ENCODE data around the gene PTPN11. TPM values are rescaled to one million over a fixed set of nuclear protein-coding genes. Genes with fewer than 3 reads are reported as not detected.

Gene PTPN11
- polyA plus RNA-seq, 3 donors = 11.1 to 41.9 (median 28.8) TPM

DNA sequence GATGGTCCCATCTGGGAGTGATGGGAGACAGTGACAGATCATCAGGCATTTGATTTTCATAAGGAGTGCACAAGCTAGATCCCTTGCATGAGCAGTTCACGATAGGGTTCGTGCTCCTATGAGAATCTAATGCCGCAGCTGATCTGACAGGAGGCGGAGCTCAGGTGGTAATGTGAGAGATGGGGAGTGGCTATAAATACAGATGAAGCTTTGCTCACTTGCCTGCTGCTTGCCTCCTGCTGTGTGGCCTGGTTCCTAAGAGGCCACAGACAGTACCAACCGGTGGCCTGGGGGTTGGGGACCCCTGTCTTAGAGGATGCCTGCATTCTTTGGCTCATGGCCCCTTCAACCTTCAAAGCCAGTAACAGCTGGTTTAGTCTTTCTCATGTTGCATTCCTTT, 130.3 kb downstream of the PTPN11 start:
- Histone ChIP-seq H3K9me3 (replicated peaks in 1 of 2; ENCODE audit: control insufficient read depth in 1 of 2, insufficient read depth in 1 of 2, low read length in 2 of 2) (no peaks in the 10 kb centered on the region), H4K20me1 (ENCODE audit: insufficient read depth, low read length) (no peaks in the 10 kb centered on the region), H3K27me3 (ENCODE audit: control insufficient read depth in 2 of 2, insufficient read depth in 2 of 2, low read length in 2 of 2) (peaks cover 0 to 6% of the 10 kb centered on the region in 2 donors), H3K27ac (ENCODE audit: low read depth in 1 of 2, low read length in 2 of 2) (no peak overlapping the region), H2AFZ (ENCODE audit: insufficient read depth, low read depth, low read length, poor library complexity, severe bottlenecking) (no peak overlapping the region), H3K36me3 (replicated peaks in 1 of 2; ENCODE audit: control insufficient read depth in 1 of 2, insufficient read depth in 2 of 2, low read length in 2 of 2) (no peaks in the 10 kb centered on the region), H3K4me3 (replicated peaks in 1 of 3; ENCODE audit: low read depth in 2 of 3, low read length in 3 of 3) (no peak overlapping the region), H3K4me1 (ENCODE audit: control insufficient read depth in 1 of 2, insufficient read depth in 2 of 2, low read length in 2 of 2) (no peaks in the 10 kb centered on the region), H3K9ac (ENCODE audit: insufficient read depth, low read length, poor library complexity, severe bottlenecking) (no peak overlapping the region), H3K79me2 (ENCODE audit: insufficient read depth, low read length) (no peaks in the 10 kb centered on the region), H3K4me2 (replicated peaks; ENCODE audit: extremely low read depth, low read length, poor library complexity, severe bottlenecking) (no peak overlapping the region)
- H3K27me3 Mint-ChIP-seq (ENCODE audit: low read depth in 3 of 3) = peaks cover 13 to 29% (median 21%) of the 10 kb centered on the region in 3 donors
- WGBS (ENCODE audit: insufficient coverage) = 100% methylated on average over 4 of the region's 5 CpGs
- H3K4me3 Mint-ChIP-seq = no peak overlapping the region
- no peak for DNase-seq
- H3K27ac Mint-ChIP-seq = no peak overlapping the region
- H3K9me3 Mint-ChIP-seq = peaks cover 0 to 4% (median 3%) of the 10 kb centered on the region in 7 donors
- TF ChIP-seq, protein P1, sequence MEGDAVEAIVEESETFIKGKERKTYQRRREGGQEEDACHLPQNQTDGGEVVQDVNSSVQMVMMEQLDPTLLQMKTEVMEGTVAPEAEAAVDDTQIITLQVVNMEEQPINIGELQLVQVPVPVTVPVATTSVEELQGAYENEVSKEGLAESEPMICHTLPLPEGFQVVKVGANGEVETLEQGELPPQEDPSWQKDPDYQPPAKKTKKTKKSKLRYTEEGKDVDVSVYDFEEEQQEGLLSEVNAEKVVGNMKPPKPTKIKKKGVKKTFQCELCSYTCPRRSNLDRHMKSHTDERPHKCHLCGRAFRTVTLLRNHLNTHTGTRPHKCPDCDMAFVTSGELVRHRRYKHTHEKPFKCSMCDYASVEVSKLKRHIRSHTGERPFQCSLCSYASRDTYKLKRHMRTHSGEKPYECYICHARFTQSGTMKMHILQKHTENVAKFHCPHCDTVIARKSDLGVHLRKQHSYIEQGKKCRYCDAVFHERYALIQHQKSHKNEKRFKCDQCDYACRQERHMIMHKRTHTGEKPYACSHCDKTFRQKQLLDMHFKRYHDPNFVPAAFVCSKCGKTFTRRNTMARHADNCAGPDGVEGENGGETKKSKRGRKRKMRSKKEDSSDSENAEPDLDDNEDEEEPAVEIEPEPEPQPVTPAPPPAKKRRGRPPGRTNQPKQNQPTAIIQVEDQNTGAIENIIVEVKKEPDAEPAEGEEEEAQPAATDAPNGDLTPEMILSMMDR (IDR thresholded peaks at IDR 0.05) = no peak
- H3K36me3 Mint-ChIP-seq = no peaks in the 10 kb centered on the region
- H3K4me1 Mint-ChIP-seq = no peaks in the 10 kb centered on the region
- intact Hi-C loops (cut with micrococcal nuclease) = no loop called here

DNA sequence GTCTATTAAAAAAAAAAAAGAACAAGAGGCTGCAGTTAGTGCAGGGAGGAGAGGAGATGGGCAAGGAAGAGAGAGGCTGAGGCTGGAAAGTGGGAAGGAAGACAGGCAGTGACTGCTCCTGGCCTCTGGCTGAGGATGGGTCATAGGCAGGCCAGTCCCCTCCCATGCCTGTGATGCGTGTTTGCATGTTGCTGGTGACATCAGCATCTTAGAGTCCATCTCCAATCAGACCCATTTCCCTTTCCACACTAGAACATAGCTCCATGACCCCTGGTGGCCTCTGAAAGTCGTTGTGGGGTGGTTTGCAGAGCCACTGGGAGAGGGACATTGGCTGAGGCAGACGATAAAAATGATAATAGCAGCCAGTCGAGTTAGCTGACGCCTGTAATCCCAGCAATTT, 132.9 kb downstream of the PTPN11 start:
- Mint-ChIP-seq H3K9me3 (peaks cover 0 to 4% (median 3%) of the 10 kb centered on the region in 7 donors), H3K27me3 (ENCODE audit: low read depth in 3 of 3) (peaks cover 13 to 23% (median 15%) of the 10 kb centered on the region in 3 donors), H3K27ac (no peak overlapping the region), H3K4me3 (no peak overlapping the region), H3K4me1 (no peaks in the 10 kb centered on the region), H3K36me3 (no peaks in the 10 kb centered on the region)
- H3K4me3 ChIP-seq (replicated peaks in 1 of 3; ENCODE audit: low read depth in 2 of 3, low read length in 3 of 3) = no peak overlapping the region
- no peaks in the 10 kb centered on the region for H3K9me3 ChIP-seq (replicated peaks in 1 of 2; ENCODE audit: control insufficient read depth in 1 of 2, insufficient read depth in 1 of 2, low read length in 2 of 2)
- DNase-seq = no peak
- TF ChIP-seq, protein P1 (IDR thresholded peaks at IDR 0.05) = no peak
- peaks cover 0 to 6% of the 10 kb centered on the region in 2 donors for H3K27me3 ChIP-seq (ENCODE audit: control insufficient read depth in 2 of 2, insufficient read depth in 2 of 2, low read length in 2 of 2)
- H3K4me1 ChIP-seq (ENCODE audit: control insufficient read depth in 1 of 2, insufficient read depth in 2 of 2, low read length in 2 of 2) = no peaks in the 10 kb centered on the region
- no peaks in the 10 kb centered on the region for H3K79me2 ChIP-seq (ENCODE audit: insufficient read depth, low read length)
- no peak overlapping the region for H3K27ac ChIP-seq (ENCODE audit: low read depth in 1 of 2, low read length in 2 of 2)
- H3K9ac ChIP-seq (ENCODE audit: insufficient read depth, low read length, poor library complexity, severe bottlenecking) = no peak overlapping the region
- H3K4me2 ChIP-seq (replicated peaks; ENCODE audit: extremely low read depth, low read length, poor library complexity, severe bottlenecking) = no peak overlapping the region
- no peaks in the 10 kb centered on the region for H4K20me1 ChIP-seq (ENCODE audit: insufficient read depth, low read length)
- no peaks in the 10 kb centered on the region for H3K36me3 ChIP-seq (replicated peaks in 1 of 2; ENCODE audit: control insufficient read depth in 1 of 2, insufficient read depth in 2 of 2, low read length in 2 of 2)
- intact Hi-C loops (cut with micrococcal nuclease) = no loop called here
- no peak overlapping the region for H2AFZ ChIP-seq (ENCODE audit: insufficient read depth, low read depth, low read length, poor library complexity, severe bottlenecking)
- 87% methylated on average over 3 of the region's 5 CpGs for WGBS (ENCODE audit: insufficient coverage)

Measured in CD14-positive monocyte (primary cell).